Measurements from ENCODE around the gene DRC1.

DNA sequence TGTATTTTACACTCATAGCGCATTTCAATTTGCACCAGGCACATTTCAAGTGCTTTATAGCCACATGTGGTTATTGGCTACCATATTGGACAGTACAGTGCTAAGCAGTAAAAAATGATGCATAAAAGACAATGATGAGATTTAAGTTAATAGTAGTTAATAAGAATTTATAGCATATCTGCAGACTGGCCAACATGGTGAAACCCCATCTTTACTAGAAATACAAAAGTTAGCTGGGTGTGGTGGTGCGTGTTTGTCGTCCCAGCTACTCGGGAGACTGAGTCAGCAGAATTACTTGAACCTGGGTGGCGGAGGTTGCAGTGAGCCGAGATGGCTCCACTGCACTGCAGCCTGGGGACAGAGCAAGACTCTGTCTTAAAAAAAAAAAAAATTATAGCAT is 9.7 kb downstream of the DRC1 start:
- TF ChIP-seq, protein P1, sequence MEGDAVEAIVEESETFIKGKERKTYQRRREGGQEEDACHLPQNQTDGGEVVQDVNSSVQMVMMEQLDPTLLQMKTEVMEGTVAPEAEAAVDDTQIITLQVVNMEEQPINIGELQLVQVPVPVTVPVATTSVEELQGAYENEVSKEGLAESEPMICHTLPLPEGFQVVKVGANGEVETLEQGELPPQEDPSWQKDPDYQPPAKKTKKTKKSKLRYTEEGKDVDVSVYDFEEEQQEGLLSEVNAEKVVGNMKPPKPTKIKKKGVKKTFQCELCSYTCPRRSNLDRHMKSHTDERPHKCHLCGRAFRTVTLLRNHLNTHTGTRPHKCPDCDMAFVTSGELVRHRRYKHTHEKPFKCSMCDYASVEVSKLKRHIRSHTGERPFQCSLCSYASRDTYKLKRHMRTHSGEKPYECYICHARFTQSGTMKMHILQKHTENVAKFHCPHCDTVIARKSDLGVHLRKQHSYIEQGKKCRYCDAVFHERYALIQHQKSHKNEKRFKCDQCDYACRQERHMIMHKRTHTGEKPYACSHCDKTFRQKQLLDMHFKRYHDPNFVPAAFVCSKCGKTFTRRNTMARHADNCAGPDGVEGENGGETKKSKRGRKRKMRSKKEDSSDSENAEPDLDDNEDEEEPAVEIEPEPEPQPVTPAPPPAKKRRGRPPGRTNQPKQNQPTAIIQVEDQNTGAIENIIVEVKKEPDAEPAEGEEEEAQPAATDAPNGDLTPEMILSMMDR (conservative IDR thresholded peaks at IDR 0.05 in 1 of 2, IDR thresholded peaks at IDR 0.05 in 1 of 2; ENCODE audit: low read depth in 1 of 2, low read length in 2 of 2), result no peak
- no peak for TF ChIP-seq EZH2 (IDR thresholded peaks at IDR 0.05; ENCODE audit: low read length, missing control alignments)
